Retina (tissue), 1 donor: ENCODE data around the gene ERBB2.
"Not testable (repeated sequence)": the region's sequence is repeated elsewhere in the genome, so short reads cannot be mapped to it uniquely, and the experiment has no call there.

Experiments
- DNase-seq: peaks from one replicate; pipeline ENCODE4 v3.0.0-alpha.2; 2016

ERBB2 gene

GRCh38 chr17:39679521-39680192 is 20.2 kb upstream of the ERBB2 start:
- DNase-seq = no peak

GRCh38 chr17:39683295-39683939 is 16.4 kb upstream of the ERBB2 start:
- no peak for DNase-seq

GRCh38 chr17:39684369-39685192 is 15.3 kb upstream of the ERBB2 start:
- DNase-seq = no peak

- no peak for DNase-seq
These were observed 12.7 kb upstream of the ERBB2 start for GRCh38 chr17:39687101-39687545.

- DNase-seq = peak; percentile 98
These were observed 12.1 kb upstream of the ERBB2 start, which contains the start of gene PGAP3 for GRCh38 chr17:39687546-39688474. Gene PGAP3, minus strand, starts transcription at chr17:39688057. Its CDS starts 43 bp downstream, at chr17:39688014.

DNA sequence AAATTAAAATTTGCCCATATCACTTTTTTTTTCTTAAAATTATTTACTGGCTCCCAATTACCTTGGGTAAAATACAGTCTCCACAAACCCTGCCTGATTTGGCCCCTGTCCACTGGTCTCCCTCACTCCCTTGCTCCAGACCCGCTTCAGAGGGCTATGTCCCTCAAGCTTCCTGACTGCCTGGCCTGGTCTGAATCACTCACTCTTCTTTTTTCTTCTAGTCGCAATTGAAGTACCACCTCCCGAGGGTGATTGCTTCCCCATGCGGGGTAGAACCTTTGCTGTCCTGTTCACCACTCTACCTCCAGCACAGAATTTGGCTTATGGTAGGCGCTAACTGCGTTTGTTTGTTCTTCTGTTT is 11.4 kb upstream of the ERBB2 start:
- DNase-seq = no peak

DNA sequence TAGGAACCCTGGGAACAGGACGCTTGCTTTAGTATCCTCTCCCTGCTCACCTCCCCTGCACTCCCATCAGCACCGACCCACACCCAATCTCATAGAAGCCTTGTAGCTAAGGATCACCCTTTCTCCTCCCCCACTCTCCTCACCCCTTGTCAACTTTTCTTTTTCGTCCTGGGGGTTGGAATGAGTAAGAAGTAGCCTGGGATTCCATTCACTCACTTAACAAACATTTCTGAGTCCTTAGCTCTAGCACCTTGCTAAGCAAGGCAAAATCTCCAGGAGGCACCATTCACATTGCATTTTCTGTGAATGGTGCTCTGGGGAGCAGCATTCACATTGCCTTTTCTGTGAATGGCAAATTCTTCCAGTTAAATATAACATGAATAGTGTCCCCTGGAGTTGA is 10.9 kb upstream of the ERBB2 start:
- no peak for DNase-seq

DNA sequence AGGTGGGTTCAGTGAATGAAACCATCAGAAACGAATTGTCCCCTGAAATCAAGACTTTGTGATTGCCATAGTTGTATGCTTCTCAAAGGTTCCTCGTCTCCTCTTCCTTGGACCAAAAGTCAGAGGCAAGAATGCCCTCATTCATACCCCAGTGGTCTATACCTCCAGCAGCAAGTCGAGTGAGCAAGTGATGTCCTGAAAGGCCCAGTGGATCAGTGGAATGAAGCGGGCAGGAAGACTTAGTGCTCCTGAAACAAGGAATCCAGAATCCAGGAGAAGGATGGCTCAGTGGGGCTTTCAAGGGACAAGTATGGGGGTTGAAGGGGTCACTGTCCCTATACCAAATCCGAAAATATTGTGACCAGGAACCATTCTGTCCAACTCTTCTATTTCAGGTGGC is 5.3 kb upstream of the ERBB2 start:
- no peak for DNase-seq

DNA sequence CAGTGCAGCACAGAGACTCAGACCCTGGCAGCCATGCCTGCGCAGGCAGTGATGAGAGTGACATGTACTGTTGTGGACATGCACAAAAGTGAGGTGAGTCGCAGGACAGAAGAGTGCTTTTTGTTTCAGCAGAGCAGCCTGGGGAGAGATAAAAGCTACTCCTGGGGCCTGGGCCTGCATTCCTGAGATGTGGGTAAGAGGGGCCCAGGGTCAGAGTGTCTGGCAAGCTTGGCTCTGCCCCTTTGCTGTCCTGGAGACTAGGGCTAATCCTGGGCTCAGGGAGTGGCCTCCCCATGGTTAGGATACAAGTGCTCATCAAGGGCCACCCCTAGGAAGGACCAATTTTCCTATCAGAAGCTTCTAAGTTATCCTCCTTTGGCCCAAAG is 4.8 kb upstream of the ERBB2 start:
- no peak for DNase-seq

DNA sequence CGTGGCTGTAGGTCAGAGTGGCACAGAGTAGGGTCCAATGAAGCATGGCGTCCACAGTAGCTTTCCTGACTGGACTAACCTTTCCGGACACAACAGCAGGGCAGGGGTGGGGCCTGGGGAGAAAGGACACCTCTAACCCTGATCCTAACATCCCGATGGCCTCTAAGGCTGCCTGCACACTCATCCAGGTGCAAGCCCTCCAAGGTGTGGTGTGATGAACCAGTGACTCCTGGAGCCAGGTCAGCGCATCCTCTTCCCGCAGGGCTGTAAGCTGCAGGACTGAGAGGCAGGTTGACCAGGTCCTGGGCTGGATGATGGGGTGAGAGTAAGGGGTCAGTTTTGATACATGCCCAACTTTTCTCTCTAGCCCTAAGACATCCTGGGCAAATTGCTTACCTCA is 3.1 kb upstream of the ERBB2 start:
- DNase-seq = no peak

GRCh38 chr17:39697961-39698360 is 1.9 kb upstream of the ERBB2 start:
- no peak for DNase-seq

DNA sequence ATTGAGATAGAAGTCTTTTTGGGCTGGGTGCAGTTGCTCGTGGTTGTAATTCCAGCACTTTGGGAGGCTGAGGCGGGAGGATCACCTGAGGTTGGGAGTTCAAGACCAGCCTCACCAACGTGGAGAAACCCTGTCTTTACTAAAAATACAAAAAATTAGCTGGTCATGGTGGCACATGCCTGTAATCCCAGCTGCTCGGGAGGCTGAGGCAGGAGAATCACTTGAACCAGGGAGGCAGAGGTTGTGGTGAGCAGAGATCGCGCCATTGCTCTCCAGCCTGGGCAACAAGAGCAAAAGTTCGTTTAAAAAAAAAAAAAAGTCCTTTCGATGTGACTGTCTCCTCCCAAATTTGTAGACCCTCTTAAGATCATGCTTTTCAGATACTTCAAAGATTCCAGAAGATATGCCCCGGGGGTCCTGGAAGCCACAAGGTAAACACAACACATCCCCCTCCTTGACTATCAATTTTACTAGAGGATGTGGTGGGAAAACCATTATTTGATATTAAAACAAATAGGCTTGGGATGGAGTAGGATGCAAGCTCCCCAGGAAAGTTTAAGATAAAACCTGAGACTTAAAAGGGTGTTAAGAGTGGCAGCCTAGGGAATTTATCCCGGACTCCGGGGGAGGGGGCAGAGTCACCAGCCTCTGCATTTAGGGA is 577 bp upstream of the ERBB2 start:
- DNase-seq = not testable (repeated sequence)

DNA sequence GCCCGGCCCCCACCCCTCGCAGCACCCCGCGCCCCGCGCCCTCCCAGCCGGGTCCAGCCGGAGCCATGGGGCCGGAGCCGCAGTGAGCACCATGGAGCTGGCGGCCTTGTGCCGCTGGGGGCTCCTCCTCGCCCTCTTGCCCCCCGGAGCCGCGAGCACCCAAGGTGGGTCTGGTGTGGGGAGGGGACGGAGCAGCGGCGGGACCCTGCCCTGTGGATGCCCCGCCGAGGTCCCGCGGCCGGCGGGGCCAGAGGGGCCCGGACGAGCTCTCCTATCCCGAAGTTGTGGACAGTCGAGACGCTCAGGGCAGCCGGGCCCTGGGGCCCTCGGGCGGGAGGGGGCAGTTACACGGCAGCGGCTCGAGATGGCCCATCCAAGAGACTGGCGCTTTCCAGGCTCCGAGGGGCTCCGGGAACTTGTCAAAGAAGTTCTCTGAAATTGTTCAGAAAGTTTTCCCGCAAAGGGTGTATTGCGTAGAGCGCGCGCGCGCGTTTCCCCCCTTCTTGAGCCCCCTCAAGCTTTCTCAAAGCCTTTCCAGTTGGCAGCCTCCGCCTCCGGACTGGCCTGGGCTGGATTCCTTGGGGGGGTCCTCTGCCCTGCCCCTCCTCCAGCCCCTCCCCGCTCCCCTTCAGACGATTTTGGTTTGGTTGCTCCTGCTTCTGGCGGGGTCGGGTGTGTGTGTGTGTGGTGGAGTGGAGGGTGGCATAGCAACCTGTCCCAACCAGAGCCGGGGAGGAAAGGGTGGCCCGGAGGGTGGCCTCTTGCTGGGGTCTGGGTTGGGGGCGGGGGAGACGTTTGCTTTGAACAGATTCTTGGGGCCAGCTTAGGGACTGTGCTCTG is 504 bp downstream of the ERBB2 start:
- peak; percentile 70 for DNase-seq

- peak; percentile 32 for DNase-seq
These were observed 1.3 kb downstream of the ERBB2 start for GRCh38 chr17:39701012-39701783.

DNA sequence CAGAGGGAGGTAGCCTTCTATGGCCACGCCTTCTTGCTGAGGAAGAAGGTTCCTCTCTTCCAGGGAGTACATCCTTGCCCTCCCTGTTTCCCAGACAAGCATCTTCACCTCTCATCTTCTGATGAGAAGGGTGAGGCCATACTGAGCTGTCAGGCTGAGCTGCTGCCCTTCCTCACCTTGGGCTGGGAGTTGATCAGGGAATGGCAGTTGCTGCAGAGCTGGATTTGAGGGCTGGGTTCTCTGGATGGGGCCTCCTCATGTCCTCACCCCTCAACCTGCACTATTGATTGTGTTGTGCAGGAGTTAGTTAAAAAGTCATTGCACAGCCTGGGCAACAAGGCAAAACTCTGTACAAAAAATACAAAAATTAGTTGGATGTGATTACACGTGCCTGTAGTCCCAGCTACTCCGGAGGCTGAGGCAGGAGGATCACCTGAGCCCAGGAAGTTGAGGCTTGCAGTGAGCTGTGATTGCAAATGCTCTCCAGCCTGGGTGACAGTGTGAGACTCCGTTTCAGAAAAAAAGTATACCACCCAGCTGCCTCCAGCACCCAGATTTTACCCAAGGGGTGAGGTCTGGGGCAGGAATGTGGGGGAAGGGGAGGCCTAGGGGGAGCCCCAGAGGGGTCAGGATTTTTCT is 2.0 kb downstream of the ERBB2 start:
- DNase-seq = no peak

DNA sequence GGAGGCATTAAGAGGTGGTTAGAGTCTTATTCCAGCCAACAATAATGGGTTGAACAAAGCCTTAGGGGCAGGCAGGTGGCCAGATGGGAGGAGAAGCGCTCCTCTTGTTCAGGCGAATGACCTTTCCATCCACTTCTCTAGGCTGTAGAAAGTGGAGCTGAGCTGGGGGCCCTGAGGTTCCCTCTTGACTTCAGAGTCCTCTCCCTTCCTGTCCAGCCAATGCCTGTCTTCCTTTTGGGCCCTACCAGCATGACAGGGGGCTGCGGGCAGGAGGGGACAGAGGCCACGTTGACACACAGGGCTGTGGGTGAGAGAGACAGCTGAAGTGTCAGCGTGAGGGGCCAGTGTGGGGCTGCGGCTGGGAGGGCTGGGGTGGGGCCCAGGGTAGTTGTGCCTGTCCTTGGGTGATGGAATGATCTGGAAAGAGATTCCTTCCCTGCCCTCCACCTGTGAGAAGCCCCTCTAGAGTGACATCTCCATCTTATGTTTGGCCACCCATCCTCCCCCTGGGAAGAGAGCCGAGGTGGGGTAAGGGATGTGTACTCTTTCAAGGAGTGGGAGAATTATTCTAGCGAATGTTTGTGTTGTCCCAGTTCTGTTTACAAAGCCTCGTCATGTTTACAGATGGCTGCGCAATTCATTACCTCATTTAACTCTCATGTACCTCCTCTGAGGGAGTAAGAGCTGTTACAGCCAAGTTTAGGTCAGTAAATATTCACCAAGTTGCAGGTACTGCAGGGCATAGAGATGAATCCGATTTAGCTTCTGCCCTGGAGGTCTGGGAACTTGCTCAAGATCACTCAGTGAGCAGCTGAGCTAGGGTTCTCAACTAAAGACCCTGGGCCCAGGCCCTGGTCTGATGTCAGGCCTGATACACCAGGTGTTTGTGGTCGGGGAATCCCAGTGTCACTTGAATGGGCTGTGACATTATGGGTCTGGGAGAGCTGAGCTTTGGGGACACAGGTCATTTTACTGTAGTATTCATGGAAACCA is 3.3 kb downstream of the ERBB2 start:
- no peak for DNase-seq

DNA sequence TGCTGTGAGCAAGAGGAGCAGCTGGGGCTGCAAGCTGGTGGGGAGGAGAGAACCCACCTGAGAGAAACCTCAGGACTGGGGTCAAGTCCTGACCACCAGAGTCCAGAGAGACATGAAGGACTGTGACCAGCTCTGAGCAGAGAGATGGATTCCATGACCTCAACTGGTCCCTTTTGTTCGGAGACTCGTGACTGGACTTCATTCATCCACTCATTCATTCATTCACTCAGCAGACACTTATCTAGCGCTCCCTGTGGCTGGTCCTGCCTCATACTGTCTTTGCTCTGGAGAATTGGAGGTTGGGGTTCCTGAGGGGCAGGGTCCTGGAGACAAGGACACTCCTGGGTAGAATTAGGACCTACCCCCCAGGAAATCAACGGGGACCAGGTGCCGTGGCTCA is 4.0 kb downstream of the ERBB2 start:
- DNase-seq = no peak

GRCh38 chr17:39704821-39705551 is 5.1 kb downstream of the ERBB2 start:
- no peak for DNase-seq
